GM19438 (cell line): ENCODE data around the gene CSKMT.

Source experiments
- ATAC-seq: cut with Tn5 transposase; IDR thresholded peaks from one replicate; pipeline ENCODE4 v1.9.1; 2021; ENCODE audit warnings: low read depth; ENCODE audit not compliant: unreplicated experiment

The CSKMT gene

GRCh38 chr11:62713343-62713742 lies 48.2 kb downstream of the CSKMT start:
- no peak for ATAC-seq

DNA sequence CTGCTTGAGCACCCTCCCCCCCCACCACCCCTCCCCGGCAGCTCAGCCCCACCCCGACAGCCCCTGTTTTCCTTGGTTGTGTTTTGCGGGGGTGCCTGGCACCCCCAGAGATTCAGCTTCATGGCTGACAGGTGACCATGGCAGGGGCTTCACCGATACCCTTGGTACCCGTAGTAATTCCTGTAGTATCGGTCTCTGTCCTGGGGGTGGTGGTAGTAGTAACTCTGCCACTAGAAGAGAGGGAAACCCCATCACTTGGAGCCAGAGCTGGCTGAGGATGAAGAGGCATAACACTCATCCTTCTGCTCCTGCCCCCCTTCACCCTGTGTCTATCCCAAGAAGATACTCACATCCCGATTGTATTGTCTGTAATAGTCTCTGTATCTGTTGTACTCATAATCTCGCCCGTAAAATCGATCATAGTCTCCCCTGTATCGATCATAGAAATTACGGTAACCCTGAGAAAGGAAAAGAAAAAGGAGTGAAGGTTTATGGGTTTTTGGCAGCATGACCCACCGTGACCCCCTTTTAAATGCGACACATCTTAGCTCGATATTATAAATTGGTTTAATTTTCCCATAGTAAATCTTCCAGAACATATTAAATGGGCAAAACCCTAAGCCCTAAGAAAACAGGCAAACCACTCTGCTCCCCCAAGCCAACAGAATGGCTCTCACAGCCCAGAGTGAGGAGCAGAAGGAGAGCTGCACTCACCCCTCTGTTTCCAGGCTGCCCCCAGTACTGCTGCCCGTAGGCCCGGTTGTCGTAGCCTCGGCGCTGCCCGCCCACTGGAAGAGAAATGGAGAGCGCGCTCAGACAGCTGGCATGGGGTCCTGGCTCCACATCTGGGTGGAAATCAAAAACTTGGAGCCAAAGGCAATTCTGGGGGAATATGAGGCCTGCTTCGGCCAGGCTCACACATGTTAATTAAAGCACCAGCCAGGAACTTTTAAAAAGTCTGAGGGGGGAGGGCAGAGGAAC lies 50.3 kb downstream of the CSKMT start:
- no peak for ATAC-seq

- no peak for ATAC-seq
Measured at GRCh38 chr11:62716206-62716605, 51.1 kb downstream of the CSKMT start.

- no peak for ATAC-seq
Measured at GRCh38 chr11:62716816-62717215, 51.7 kb downstream of the CSKMT start.
